MM.1S (cell line): ENCODE results near the gene THADA.

Experiments
- DNase-seq: peaks from one replicate; pipeline ENCODE4 v3.0.0-alpha.2; 2015
- H2AFZ ChIP-seq: fragments of 300-600 bp; sonication (generic); 2 replicates; pipeline ENCODE4 v1.6.0; 2016; ENCODE audit warnings: antibody characterized with exemption, low read length
- H3F3A ChIP-seq: fragments of 300-600 bp; sonication (generic); 2 replicates; pipeline ENCODE4 v1.6.1; 2016; ENCODE audit warnings: mild to moderate bottlenecking, antibody characterized with exemption, low read length, moderate library complexity, mixed read lengths; ENCODE audit not compliant: insufficient read depth
- H3K27ac ChIP-seq: fragments of 300-600 bp; sonication (generic); 2 replicates; pipeline ENCODE4 v1.5.1; 2016; ENCODE audit warnings: mild to moderate bottlenecking, low read length
- H3K27me3 ChIP-seq: fragments of 300-600 bp; sonication (generic); replicated peaks from 2 replicates; pipeline ENCODE4 v1.6.0; 2016; ENCODE audit warnings: low read length; ENCODE audit not compliant: insufficient read depth
- H3K36me3 ChIP-seq: fragments of 300-600 bp; sonication (generic); replicated peaks from 2 replicates; pipeline ENCODE4 v1.6.1; 2016; ENCODE audit warnings: mild to moderate bottlenecking, low read length, mixed read lengths; ENCODE audit not compliant: insufficient read depth
- H3K4me1 ChIP-seq: fragments of 300-600 bp; sonication (generic); 2 replicates; pipeline ENCODE4 v1.6.1; 2016; ENCODE audit warnings: low read length, mixed read lengths
- H3K4me2 ChIP-seq: fragments of 300-600 bp; sonication (generic); 2 replicates; pipeline ENCODE4 v1.6.0; 2016; ENCODE audit warnings: low read depth, low read length
- H3K4me3 ChIP-seq: fragments of 300-600 bp; sonication (generic); 2 replicates; pipeline ENCODE4 v1.5.1; 2016; ENCODE audit warnings: low read length, mixed read lengths
- H3K79me2 ChIP-seq: fragments of 300-600 bp; sonication (generic); 2 replicates; pipeline ENCODE4 v1.6.1; 2016; ENCODE audit warnings: mixed run types, low read length, mixed read lengths
- H3K9ac ChIP-seq: fragments of 300-600 bp; sonication (generic); 2 replicates; pipeline ENCODE4 v1.6.1; 2016; ENCODE audit warnings: low read length, mixed read lengths
- H3K9me2 ChIP-seq: fragments of 300-600 bp; sonication (generic); replicated peaks from 2 replicates; pipeline ENCODE4 v1.6.1; 2016; ENCODE audit warnings: mild to moderate bottlenecking, low read length, mixed read lengths; ENCODE audit not compliant: insufficient read depth
- H3K9me3 ChIP-seq: fragments of 300-600 bp; sonication (generic); replicated peaks from 2 replicates; pipeline ENCODE4 v1.6.1; 2016; ENCODE audit warnings: mild to moderate bottlenecking, low read length, mixed read lengths; ENCODE audit not compliant: insufficient read depth
- H4K20me1 ChIP-seq: fragments of 300-600 bp; sonication (generic); 2 replicates; pipeline ENCODE4 v1.6.1; 2016; ENCODE audit warnings: mild to moderate bottlenecking, low read length, moderate library complexity, mixed read lengths; ENCODE audit not compliant: insufficient read depth
- EZH2 ChIP-seq: fragments of 300-600 bp; sonication (generic); optimal IDR thresholded peaks from 2 replicates; pipeline ENCODE3; 2017; ENCODE audit warnings: low read depth, mild to moderate bottlenecking, antibody characterized with exemption, low read length, mixed read lengths
- EZH2phosphoT487 ChIP-seq: fragments of 300-600 bp; sonication (generic); IDR thresholded peaks from 2 replicates; pipeline ENCODE4 v1.6.1; 2018; ENCODE audit warnings: antibody characterized with exemption, low read length
- TF ChIP-seq, protein P1 (sequence below): fragments of 300-600 bp; sonication (generic); IDR thresholded peaks from 2 replicates; pipeline ENCODE4 v1.5.1; 2016; ENCODE audit warnings: antibody characterized with exemption, low read length, mixed read lengths

THADA gene

GRCh38 chr2:43185146-43185545 lies 410.7 kb downstream of the THADA start:
- H3K4me1 ChIP-seq = no peaks in the 10 kb centered on the region
- H3K36me3 ChIP-seq = no peaks in the 10 kb centered on the region
- DNase-seq = no peak
- no peaks in the 10 kb centered on the region for H4K20me1 ChIP-seq
- H3F3A ChIP-seq = no peaks in the 10 kb centered on the region
- H3K4me2 ChIP-seq = no peak overlapping the region
- no peaks in the 10 kb centered on the region for H3K9me3 ChIP-seq
- no peaks in the 10 kb centered on the region for H3K27me3 ChIP-seq
- H3K27ac ChIP-seq = no peak overlapping the region
- H3K9ac ChIP-seq = no peak overlapping the region
- TF ChIP-seq, protein P1, sequence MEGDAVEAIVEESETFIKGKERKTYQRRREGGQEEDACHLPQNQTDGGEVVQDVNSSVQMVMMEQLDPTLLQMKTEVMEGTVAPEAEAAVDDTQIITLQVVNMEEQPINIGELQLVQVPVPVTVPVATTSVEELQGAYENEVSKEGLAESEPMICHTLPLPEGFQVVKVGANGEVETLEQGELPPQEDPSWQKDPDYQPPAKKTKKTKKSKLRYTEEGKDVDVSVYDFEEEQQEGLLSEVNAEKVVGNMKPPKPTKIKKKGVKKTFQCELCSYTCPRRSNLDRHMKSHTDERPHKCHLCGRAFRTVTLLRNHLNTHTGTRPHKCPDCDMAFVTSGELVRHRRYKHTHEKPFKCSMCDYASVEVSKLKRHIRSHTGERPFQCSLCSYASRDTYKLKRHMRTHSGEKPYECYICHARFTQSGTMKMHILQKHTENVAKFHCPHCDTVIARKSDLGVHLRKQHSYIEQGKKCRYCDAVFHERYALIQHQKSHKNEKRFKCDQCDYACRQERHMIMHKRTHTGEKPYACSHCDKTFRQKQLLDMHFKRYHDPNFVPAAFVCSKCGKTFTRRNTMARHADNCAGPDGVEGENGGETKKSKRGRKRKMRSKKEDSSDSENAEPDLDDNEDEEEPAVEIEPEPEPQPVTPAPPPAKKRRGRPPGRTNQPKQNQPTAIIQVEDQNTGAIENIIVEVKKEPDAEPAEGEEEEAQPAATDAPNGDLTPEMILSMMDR = no peak
- TF ChIP-seq EZH2phosphoT487 (no peak), EZH2 (no peak)
- H2AFZ ChIP-seq = no peak overlapping the region
- H3K4me3 ChIP-seq = no peak overlapping the region
- no peaks in the 10 kb centered on the region for H3K9me2 ChIP-seq
- no peaks in the 10 kb centered on the region for H3K79me2 ChIP-seq

- Histone ChIP-seq H3K79me2 (no peaks in the 10 kb centered on the region), H3K27me3 (no peaks in the 10 kb centered on the region), H3K4me3 (no peak overlapping the region), H3K9me2 (no peaks in the 10 kb centered on the region), H3K4me1 (peaks cover under 1% of the 10 kb centered on the region; the same call in 1 of the 2 replicates), H4K20me1 (no peaks in the 10 kb centered on the region), H3K27ac (no peak overlapping the region), H3F3A (no peaks in the 10 kb centered on the region), H3K36me3 (no peaks in the 10 kb centered on the region), H2AFZ (no peak overlapping the region), H3K9me3 (no peaks in the 10 kb centered on the region), H3K4me2 (no peak overlapping the region), H3K9ac (no peak overlapping the region)
- TF ChIP-seq EZH2 = no peak
- TF ChIP-seq EZH2phosphoT487 = no peak
- TF ChIP-seq, protein P1 = no peak
- DNase-seq = no peak
These were observed 411.4 kb downstream of the THADA start for GRCh38 chr2:43184339-43184895.

- no peak overlapping the region for H3K4me3 ChIP-seq
- TF ChIP-seq, protein P1 = no peak
- no peak for TF ChIP-seq EZH2phosphoT487
- TF ChIP-seq EZH2 = no peak
- no peak overlapping the region for H2AFZ ChIP-seq
- peaks cover 5% of the 10 kb centered on the region; the same call in 1 of the 2 replicates for H3K4me1 ChIP-seq
- no peaks in the 10 kb centered on the region for H3K9me2 ChIP-seq
- no peaks in the 10 kb centered on the region for H3F3A ChIP-seq
- no peak overlapping the region for H3K9ac ChIP-seq
- H3K4me2 ChIP-seq = no peak overlapping the region
- H3K9me3 ChIP-seq = no peaks in the 10 kb centered on the region
- H3K36me3 ChIP-seq = no peaks in the 10 kb centered on the region
- no peaks in the 10 kb centered on the region for H3K27me3 ChIP-seq
- H3K79me2 ChIP-seq = no peaks in the 10 kb centered on the region
- no peaks in the 10 kb centered on the region for H4K20me1 ChIP-seq
- DNase-seq = no peak
- no peak overlapping the region for H3K27ac ChIP-seq
These were observed 412.1 kb downstream of the THADA start for GRCh38 chr2:43183743-43184142.
